ENCODE results near the gene SPRY1. TPM values are rescaled to one million over a fixed set of nuclear protein-coding genes. Genes with fewer than 3 reads are reported as not detected.

Gene SPRY1
- polyA plus RNA-seq, 1 donor, result 147 TPM

GRCh38 chr4:123380728-123381716 lies 15.6 kb upstream of the SPRY1 start:
- no peak for DNase-seq (ENCODE audit: low read depth)

GRCh38 chr4:123381996-123382395 lies 14.6 kb upstream of the SPRY1 start:
- no peak for DNase-seq (ENCODE audit: low read depth)

GRCh38 chr4:123383566-123383965 lies 13.0 kb upstream of the SPRY1 start:
- no peak for DNase-seq (ENCODE audit: low read depth)

- DNase-seq (ENCODE audit: low read depth), result no peak
Observed at GRCh38 chr4:123386609-123387008, 10.0 kb upstream of the SPRY1 start.

- no peak for DNase-seq (ENCODE audit: low read depth)
Observed at GRCh38 chr4:123390846-123391456, 5.6 kb upstream of the SPRY1 start.

GRCh38 chr4:123393721-123394120 lies 2.9 kb upstream of the SPRY1 start:
- DNase-seq (ENCODE audit: low read depth), result no peak

- no peak for DNase-seq (ENCODE audit: low read depth)
Observed at GRCh38 chr4:123397144-123398065, 810 bp downstream of the SPRY1 start.

GRCh38 chr4:123398066-123398852 lies 1.7 kb downstream of the SPRY1 start:
- no peak for DNase-seq (ENCODE audit: low read depth)

- DNase-seq (ENCODE audit: low read depth), result no peak
Observed at GRCh38 chr4:123398853-123399626, 2.4 kb downstream of the SPRY1 start.

GRCh38 chr4:123399627-123400358 lies 3.2 kb downstream of the SPRY1 start:
- no peak for DNase-seq (ENCODE audit: low read depth)

GRCh38 chr4:123401271-123402120 lies 4.9 kb downstream of the SPRY1 start:
- DNase-seq (ENCODE audit: low read depth), result no peak

- DNase-seq (ENCODE audit: low read depth), result no peak
Observed at GRCh38 chr4:123402121-123402465, 5.5 kb downstream of the SPRY1 start.

GRCh38 chr4:123403080-123403604 lies 6.5 kb downstream of the SPRY1 start:
- no peak for DNase-seq (ENCODE audit: low read depth)

- no peak for DNase-seq (ENCODE audit: low read depth)
Observed at GRCh38 chr4:123404533-123404932, 7.9 kb downstream of the SPRY1 start.

GRCh38 chr4:123405267-123405865 lies 8.8 kb downstream of the SPRY1 start:
- DNase-seq (ENCODE audit: low read depth), result no peak

- no peak for DNase-seq (ENCODE audit: low read depth)
Observed at GRCh38 chr4:123406872-123407271, 10.3 kb downstream of the SPRY1 start.

GRCh38 chr4:123408471-123409084 lies 12.0 kb downstream of the SPRY1 start:
- no peak for DNase-seq (ENCODE audit: low read depth)

GRCh38 chr4:123409334-123409733 lies 12.7 kb downstream of the SPRY1 start:
- no peak for DNase-seq (ENCODE audit: low read depth)
